ENCODE measurements around the gene MYH9.

DNA sequence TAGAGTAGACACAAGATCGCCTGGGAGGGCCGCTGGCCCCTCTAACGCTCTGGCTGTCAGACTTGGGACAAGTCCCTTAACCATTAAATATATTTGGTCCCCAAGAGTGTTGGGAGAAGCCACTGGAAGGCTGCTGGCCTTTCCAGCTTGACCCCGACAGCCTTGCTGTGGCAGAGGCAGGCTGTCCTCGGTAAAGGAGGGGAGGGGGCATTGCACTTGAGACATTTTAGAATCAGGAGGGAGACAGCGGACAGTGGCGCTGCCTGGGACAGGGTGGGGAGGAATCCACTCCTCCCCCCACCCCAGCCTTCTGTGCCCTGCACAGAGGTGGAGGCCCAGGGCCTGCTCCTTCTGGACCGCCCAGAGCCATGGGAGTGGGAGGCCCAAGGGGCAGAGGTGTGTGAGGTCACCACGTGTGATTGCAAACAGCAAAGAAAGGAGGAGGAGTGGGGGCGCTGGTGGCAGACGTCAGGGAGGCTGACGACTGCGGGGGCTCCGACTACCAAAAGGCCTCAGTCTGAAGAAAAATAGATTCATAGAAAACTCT lies 105.9 kb downstream of the MYH9 start:
- TF ChIP-seq CTCF (tag by site-specific recombination; IDR thresholded peaks at IDR 0.05) (no peak), ZNF248 (tag by site-specific recombination; IDR thresholded peaks at IDR 0.05) (no peak)

Measured in HEK293 (cell line).